ENCODE measurements around the gene CROCC2. TPM values are rescaled to one million over a fixed set of nuclear protein-coding genes. Genes with fewer than 3 reads are reported as not detected.

Gene CROCC2
- total and polyA plus RNA-seq, 2 of the 13 experiments (the other 11 are each of a cell fraction or from before 2014, with no cell fraction given) = not detected

DNA sequence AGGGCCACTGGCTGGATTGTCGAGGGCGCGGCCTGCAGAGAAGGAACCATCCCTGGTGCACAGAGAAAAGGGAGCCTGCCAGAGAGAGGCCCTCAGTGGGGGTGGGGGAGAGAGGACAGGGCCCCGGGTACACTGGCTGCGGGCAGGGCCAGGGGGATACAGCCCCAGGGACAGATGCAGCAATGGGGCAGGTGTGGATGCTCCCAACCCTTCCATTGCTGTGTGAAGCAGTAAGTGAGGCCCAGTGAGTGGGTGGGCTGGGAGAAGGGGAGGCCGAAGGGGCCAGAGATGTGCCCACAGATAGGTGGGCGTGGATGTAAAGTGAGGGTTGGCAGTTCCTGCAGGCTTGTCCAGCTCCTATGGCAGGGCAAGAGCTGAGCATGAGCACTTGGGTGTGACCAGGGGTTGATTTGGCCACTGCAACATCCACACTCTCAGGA is 30.1 kb upstream of the CROCC2 start (continued):
- TF ChIP-seq, protein P1, sequence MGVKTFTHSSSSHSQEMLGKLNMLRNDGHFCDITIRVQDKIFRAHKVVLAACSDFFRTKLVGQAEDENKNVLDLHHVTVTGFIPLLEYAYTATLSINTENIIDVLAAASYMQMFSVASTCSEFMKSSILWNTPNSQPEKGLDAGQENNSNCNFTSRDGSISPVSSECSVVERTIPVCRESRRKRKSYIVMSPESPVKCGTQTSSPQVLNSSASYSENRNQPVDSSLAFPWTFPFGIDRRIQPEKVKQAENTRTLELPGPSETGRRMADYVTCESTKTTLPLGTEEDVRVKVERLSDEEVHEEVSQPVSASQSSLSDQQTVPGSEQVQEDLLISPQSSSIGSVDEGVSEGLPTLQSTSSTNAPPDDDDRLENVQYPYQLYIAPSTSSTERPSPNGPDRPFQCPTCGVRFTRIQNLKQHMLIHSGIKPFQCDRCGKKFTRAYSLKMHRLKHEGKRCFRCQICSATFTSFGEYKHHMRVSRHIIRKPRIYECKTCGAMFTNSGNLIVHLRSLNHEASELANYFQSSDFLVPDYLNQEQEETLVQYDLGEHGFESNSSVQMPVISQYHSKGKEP (CRISPR knock-in tag; IDR thresholded peaks at IDR 0.05) = no peak
- TF ChIP-seq CHD4 (IDR thresholded peaks at IDR 0.05; ENCODE audit: borderline replicate concordance, low read length) = 0 out of 2 replicates have a peak, but pooled peaks have one; percentile 77
- no peak for TF ChIP-seq GFI1 (CRISPR knock-in tag; IDR thresholded peaks at IDR 0.05; ENCODE audit: borderline replicate concordance)
- TF ChIP-seq ZNF224 (CRISPR knock-in tag; IDR thresholded peaks at IDR 0.05) = 0 out of 2 replicates have a peak, but pooled peaks have one; percentile 54
- TF ChIP-seq MTF2 (CRISPR knock-in tag; IDR thresholded peaks at IDR 0.05; ENCODE audit: borderline replicate concordance) = peak; percentile 43; the same call in 1 of the 2 replicates
- no peak for TF ChIP-seq CBX1 (IDR thresholded peaks at IDR 0.05; ENCODE audit: low read depth)
- TF ChIP-seq, protein P2, sequence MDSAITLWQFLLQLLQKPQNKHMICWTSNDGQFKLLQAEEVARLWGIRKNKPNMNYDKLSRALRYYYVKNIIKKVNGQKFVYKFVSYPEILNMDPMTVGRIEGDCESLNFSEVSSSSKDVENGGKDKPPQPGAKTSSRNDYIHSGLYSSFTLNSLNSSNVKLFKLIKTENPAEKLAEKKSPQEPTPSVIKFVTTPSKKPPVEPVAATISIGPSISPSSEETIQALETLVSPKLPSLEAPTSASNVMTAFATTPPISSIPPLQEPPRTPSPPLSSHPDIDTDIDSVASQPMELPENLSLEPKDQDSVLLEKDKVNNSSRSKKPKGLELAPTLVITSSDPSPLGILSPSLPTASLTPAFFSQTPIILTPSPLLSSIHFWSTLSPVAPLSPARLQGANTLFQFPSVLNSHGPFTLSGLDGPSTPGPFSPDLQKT (CRISPR knock-in tag; IDR thresholded peaks at IDR 0.05; ENCODE audit: borderline replicate concordance) = no peak
- no peak for TF ChIP-seq REL (CRISPR knock-in tag; conservative IDR thresholded peaks at IDR 0.05)
- no peak for TF ChIP-seq PITX1 (CRISPR knock-in tag; IDR thresholded peaks at IDR 0.05)
- TF ChIP-seq ARNT (IDR thresholded peaks at IDR 0.05) = no peak
- TF ChIP-seq, protein P3, sequence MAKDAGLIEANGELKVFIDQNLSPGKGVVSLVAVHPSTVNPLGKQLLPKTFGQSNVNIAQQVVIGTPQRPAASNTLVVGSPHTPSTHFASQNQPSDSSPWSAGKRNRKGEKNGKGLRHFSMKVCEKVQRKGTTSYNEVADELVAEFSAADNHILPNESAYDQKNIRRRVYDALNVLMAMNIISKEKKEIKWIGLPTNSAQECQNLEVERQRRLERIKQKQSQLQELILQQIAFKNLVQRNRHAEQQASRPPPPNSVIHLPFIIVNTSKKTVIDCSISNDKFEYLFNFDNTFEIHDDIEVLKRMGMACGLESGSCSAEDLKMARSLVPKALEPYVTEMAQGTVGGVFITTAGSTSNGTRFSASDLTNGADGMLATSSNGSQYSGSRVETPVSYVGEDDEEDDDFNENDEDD (CRISPR knock-in tag; IDR thresholded peaks at IDR 0.05; ENCODE audit: borderline replicate concordance) = no peak
- TF ChIP-seq, protein P4, sequence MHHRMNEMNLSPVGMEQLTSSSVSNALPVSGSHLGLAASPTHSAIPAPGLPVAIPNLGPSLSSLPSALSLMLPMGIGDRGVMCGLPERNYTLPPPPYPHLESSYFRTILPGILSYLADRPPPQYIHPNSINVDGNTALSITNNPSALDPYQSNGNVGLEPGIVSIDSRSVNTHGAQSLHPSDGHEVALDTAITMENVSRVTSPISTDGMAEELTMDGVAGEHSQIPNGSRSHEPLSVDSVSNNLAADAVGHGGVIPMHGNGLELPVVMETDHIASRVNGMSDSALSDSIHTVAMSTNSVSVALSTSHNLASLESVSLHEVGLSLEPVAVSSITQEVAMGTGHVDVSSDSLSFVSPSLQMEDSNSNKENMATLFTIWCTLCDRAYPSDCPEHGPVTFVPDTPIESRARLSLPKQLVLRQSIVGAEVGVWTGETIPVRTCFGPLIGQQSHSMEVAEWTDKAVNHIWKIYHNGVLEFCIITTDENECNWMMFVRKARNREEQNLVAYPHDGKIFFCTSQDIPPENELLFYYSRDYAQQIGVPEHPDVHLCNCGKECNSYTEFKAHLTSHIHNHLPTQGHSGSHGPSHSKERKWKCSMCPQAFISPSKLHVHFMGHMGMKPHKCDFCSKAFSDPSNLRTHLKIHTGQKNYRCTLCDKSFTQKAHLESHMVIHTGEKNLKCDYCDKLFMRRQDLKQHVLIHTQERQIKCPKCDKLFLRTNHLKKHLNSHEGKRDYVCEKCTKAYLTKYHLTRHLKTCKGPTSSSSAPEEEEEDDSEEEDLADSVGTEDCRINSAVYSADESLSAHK (CRISPR knock-in tag; IDR thresholded peaks at IDR 0.05; ENCODE audit: borderline replicate concordance) = no peak
- TF ChIP-seq ZNF10 (CRISPR knock-in tag; IDR thresholded peaks at IDR 0.05; ENCODE audit: borderline replicate concordance, low read depth) = 0 out of 2 replicates have a peak, but pooled peaks have one; percentile 28
- TF ChIP-seq, protein P5, sequence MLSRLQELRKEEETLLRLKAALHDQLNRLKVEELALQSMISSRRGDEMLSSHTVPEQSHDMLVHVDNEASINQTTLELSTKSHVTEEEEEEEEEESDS (CRISPR knock-in tag; IDR thresholded peaks at IDR 0.05; ENCODE audit: borderline replicate concordance) = no peak
- TF ChIP-seq, protein P6, sequence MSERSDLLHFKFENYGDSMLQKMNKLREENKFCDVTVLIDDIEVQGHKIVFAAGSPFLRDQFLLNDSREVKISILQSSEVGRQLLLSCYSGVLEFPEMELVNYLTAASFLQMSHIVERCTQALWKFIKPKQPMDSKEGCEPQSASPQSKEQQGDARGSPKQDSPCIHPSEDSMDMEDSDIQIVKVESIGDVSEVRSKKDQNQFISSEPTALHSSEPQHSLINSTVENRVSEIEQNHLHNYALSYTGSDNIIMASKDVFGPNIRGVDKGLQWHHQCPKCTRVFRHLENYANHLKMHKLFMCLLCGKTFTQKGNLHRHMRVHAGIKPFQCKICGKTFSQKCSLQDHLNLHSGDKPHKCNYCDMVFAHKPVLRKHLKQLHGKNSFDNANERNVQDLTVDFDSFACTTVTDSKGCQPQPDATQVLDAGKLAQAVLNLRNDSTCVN (CRISPR knock-in tag; IDR thresholded peaks at IDR 0.05; ENCODE audit: borderline replicate concordance) = no peak
- no peak for TF ChIP-seq ZNF569 (CRISPR knock-in tag; IDR thresholded peaks at IDR 0.05; ENCODE audit: borderline replicate concordance)
- TF ChIP-seq, protein P7, sequence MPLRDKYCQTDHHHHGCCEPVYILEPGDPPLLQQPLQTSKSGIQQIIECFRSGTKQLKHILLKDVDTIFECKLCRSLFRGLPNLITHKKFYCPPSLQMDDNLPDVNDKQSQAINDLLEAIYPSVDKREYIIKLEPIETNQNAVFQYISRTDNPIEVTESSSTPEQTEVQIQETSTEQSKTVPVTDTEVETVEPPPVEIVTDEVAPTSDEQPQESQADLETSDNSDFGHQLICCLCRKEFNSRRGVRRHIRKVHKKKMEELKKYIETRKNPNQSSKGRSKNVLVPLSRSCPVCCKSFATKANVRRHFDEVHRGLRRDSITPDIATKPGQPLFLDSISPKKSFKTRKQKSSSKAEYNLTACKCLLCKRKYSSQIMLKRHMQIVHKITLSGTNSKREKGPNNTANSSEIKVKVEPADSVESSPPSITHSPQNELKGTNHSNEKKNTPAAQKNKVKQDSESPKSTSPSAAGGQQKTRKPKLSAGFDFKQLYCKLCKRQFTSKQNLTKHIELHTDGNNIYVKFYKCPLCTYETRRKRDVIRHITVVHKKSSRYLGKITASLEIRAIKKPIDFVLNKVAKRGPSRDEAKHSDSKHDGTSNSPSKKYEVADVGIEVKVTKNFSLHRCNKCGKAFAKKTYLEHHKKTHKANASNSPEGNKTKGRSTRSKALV (CRISPR knock-in tag; IDR thresholded peaks at IDR 0.05) = 0 out of 2 replicates have a peak, but pooled peaks have one; percentile 11
- no peak for TF ChIP-seq YY1 (IDR thresholded peaks at IDR 0.05; ENCODE audit: insufficient read depth, insufficient replicate concordance, low read depth, low read length)
- TF ChIP-seq FOXC1 (CRISPR knock-in tag; IDR thresholded peaks at IDR 0.05; ENCODE audit: borderline replicate concordance) = no peak
- no peak for TF ChIP-seq ZNF720 (CRISPR knock-in tag; IDR thresholded peaks at IDR 0.05)

Measured in HepG2 (cell line).